H1 (cell line): Measurements from ENCODE around the gene RNF126. TPM values are rescaled to one million over a fixed set of nuclear protein-coding genes. Genes with fewer than 3 reads are reported as not detected.

Experiments
- CTCF ChIA-PET: fragments of 300-600 bp; sonication (Branson Sonifier 250); formaldehyde crosslinking; loops from one replicate; lab custom pipeline; 2021; ENCODE audit not compliant: partially characterized antibody; lab: Charles Lee
- POLR2A ChIA-PET: fragments of 300-600 bp; sonication (Branson Sonifier 250); formaldehyde crosslinking; loops from one replicate; lab custom pipeline; 2021; ENCODE audit warnings: inconsistent platforms; ENCODE audit not compliant: partially characterized antibody; lab: Charles Lee
- DNase-seq, 2 experiments: peaks; one replicate each; pipeline versions ENCODE4 v3.0.0 to v3.0.0-alpha.2; 2010 to 2022; ENCODE audit warnings: low spot score in 2 of 2, low read depth in 1 of 2, mixed read lengths in 1 of 2
- FAIRE-seq: peaks from 2 replicates; lab custom pipeline; 2011; peaks lifted over from hg19 to GRCh38; lab: Jason Lieb, UNC
- H2AFZ ChIP-seq: 2 replicates; pipeline ENCODE4 v1.8.1; 2012; ENCODE audit warnings: low read length, inconsistent platforms
- H2AK5ac ChIP-seq: 2 replicates; pipeline ENCODE4 v1.6.1; 2013; ENCODE audit warnings: low read depth, low read length
- H2BK120ac ChIP-seq: replicated peaks from 2 replicates; pipeline ENCODE3; 2013; ENCODE audit warnings: low read depth, low read length, inconsistent platforms
- H2BK12ac ChIP-seq: 2 replicates; pipeline ENCODE4 v1.6.1; 2013; ENCODE audit warnings: low read depth, low read length
- H2BK15ac ChIP-seq: 2 replicates; pipeline ENCODE4 v1.6.1; 2013; ENCODE audit warnings: low read length
- H2BK20ac ChIP-seq: 2 replicates; pipeline ENCODE4 v1.6.1; 2013; ENCODE audit warnings: low read length
- H2BK5ac ChIP-seq: 2 replicates; pipeline ENCODE4 v1.6.1; 2013; ENCODE audit warnings: low read depth, low read length
- H3K14ac ChIP-seq: 2 replicates; pipeline ENCODE4 v1.6.1; 2013; ENCODE audit warnings: inconsistent platforms; ENCODE audit not compliant: insufficient read length
- H3K18ac ChIP-seq: 2 replicates; pipeline ENCODE4 v1.6.1; 2013; ENCODE audit warnings: low read length; ENCODE audit errors: extremely low read depth
- H3K23ac ChIP-seq: 2 replicates; pipeline ENCODE4 v1.6.1; 2013; ENCODE audit warnings: inconsistent platforms; ENCODE audit not compliant: insufficient read length
- H3K23me2 ChIP-seq: 2 replicates; pipeline ENCODE4 v1.6.1; 2013; ENCODE audit warnings: low read depth, low read length
- H3K27ac ChIP-seq: 2 replicates; pipeline ENCODE4 v1.6.1; 2011; ENCODE audit warnings: low read depth, low read length, inconsistent platforms
- H3K27me3 ChIP-seq, 4 experiments: replicated peaks in 1 of 4; 1 replicate in 1 of 4; 2 replicates in 3 of 4; pipeline versions ENCODE4 v1.6.1 to v1.8.1; 2011 to 2013; ENCODE audit warnings: low read length in 3 of 4, mild to moderate bottlenecking in 3 of 4, inconsistent platforms in 2 of 4, mixed read lengths in 2 of 4, moderate library complexity in 1 of 4; ENCODE audit not compliant: control insufficient read depth in 3 of 4, insufficient read depth in 3 of 4; ENCODE audit errors: extremely low read depth in 1 of 4
- H3K36me3 ChIP-seq, 4 experiments: 2 replicates each; pipeline versions ENCODE4 v1.6.1 to v1.8.1; 2011 to 2013; ENCODE audit warnings: mild to moderate bottlenecking in 4 of 4, low read length in 3 of 4, moderate library complexity in 2 of 4, control low read depth in 1 of 4, inconsistent platforms in 1 of 4; ENCODE audit not compliant: insufficient read depth in 4 of 4, control insufficient read depth in 2 of 4
- H3K4ac ChIP-seq: replicated peaks from 2 replicates; pipeline ENCODE3; 2013; ENCODE audit warnings: low read length, low read depth, mixed read lengths, inconsistent platforms; ENCODE audit not compliant: insufficient read length
- H3K4me1 ChIP-seq, 4 experiments: replicated peaks in 1 of 4; 1 replicate in 1 of 4; 2 replicates in 3 of 4; pipeline versions ENCODE4 v1.6.1 to v1.8.1; 2011 to 2013; ENCODE audit warnings: low read length in 3 of 4, inconsistent platforms in 2 of 4, mixed read lengths in 1 of 4; ENCODE audit not compliant: insufficient read depth in 4 of 4, control insufficient read depth in 3 of 4
- H3K4me2 ChIP-seq, 2 experiments: 2 replicates each; pipeline versions ENCODE4 v1.6.1 to v1.8.1; 2011 to 2013; ENCODE audit warnings: low read depth in 2 of 2, low read length in 2 of 2, control low read depth in 1 of 2, inconsistent platforms in 1 of 2, mild to moderate bottlenecking in 1 of 2; ENCODE audit not compliant: insufficient read depth in 1 of 2
- H3K4me3 ChIP-seq, 4 experiments: fragments of 200-600, 300-600 bp in 1 of 4; sonication (generic), shearing (Covaris generic), sonication (Bioruptor Twin) in 1 of 4; 2 replicates each; pipeline versions ENCODE4 v1.5.1 to v1.8.1; 2011 to 2016; ENCODE audit warnings: low read length in 4 of 4, low read depth in 3 of 4, control low read depth in 2 of 4, inconsistent platforms in 2 of 4, mild to moderate bottlenecking in 2 of 4, mixed read lengths in 1 of 4, moderate library complexity in 1 of 4; ENCODE audit not compliant: insufficient read depth in 2 of 4; ENCODE audit errors: extremely low read depth in 1 of 4
- H3K56ac ChIP-seq: replicated peaks from 2 replicates; pipeline ENCODE3; 2013; ENCODE audit warnings: low read depth, mild to moderate bottlenecking, mixed read lengths, low read length, inconsistent platforms; ENCODE audit not compliant: insufficient read length
- H3K79me1 ChIP-seq: 2 replicates; pipeline ENCODE4 v1.6.1; 2013; ENCODE audit warnings: low read depth, low read length, control low read depth
- H3K79me2 ChIP-seq, 2 experiments: 2 replicates each; pipeline versions ENCODE4 v1.6.1 to v1.8.1; 2012 to 2013; ENCODE audit warnings: low read length in 2 of 2, mild to moderate bottlenecking in 2 of 2, inconsistent platforms in 1 of 2; ENCODE audit not compliant: insufficient read depth in 2 of 2, control insufficient read depth in 1 of 2
- H3K9ac ChIP-seq, 4 experiments: replicated peaks in 1 of 4; 1 replicate in 1 of 4; 2 replicates in 3 of 4; pipeline versions ENCODE4 v1.6.1 to v1.8.1; 2011 to 2013; ENCODE audit warnings: low read depth in 3 of 4, low read length in 3 of 4, control low read depth in 2 of 4, mild to moderate bottlenecking in 2 of 4, moderate library complexity in 2 of 4, inconsistent platforms in 1 of 4; ENCODE audit errors: extremely low read depth in 1 of 4
- H3K9me3 ChIP-seq, 2 experiments: 2 replicates each; pipeline versions ENCODE4 v1.6.1 to v1.8.1; 2012 to 2013; ENCODE audit warnings: mild to moderate bottlenecking in 2 of 2, moderate library complexity in 2 of 2, control low read depth in 1 of 2, inconsistent platforms in 1 of 2, low read depth in 1 of 2, low read length in 1 of 2, mixed read lengths in 1 of 2; ENCODE audit not compliant: insufficient read depth in 2 of 2
- H4K20me1 ChIP-seq, 2 experiments: replicated peaks in 1 of 2; 2 replicates each; pipeline versions ENCODE3 to v1.8.1; 2011 to 2013; ENCODE audit warnings: inconsistent platforms in 2 of 2, low read length in 2 of 2, mild to moderate bottlenecking in 1 of 2; ENCODE audit not compliant: insufficient read depth in 2 of 2, control insufficient read depth in 1 of 2
- H4K5ac ChIP-seq: 2 replicates; pipeline ENCODE4 v1.6.1; 2013; ENCODE audit warnings: low read length, low read depth, mixed read lengths, inconsistent platforms; ENCODE audit not compliant: insufficient read length
- H4K8ac ChIP-seq: 2 replicates; pipeline ENCODE4 v1.8.0; 2013; ENCODE audit warnings: mild to moderate bottlenecking, moderate library complexity, low read length, inconsistent platforms; ENCODE audit not compliant: insufficient read depth; ENCODE audit errors: extremely low read depth
- H4K91ac ChIP-seq: replicated peaks from 2 replicates; pipeline ENCODE3; 2013; ENCODE audit warnings: low read length, mixed read lengths, inconsistent platforms; ENCODE audit not compliant: insufficient read length
- KDM1A ChIP-seq: fragments of 200-600, 300-600 bp; sonication (generic); IDR thresholded peaks from 2 replicates; pipeline ENCODE4 v1.7.1; 2016; ENCODE audit warnings: mild to moderate bottlenecking, low read length, borderline replicate concordance
- RFX5 ChIP-seq: IDR thresholded peaks from 2 replicates; pipeline ENCODE4 v1.6.1; 2011; ENCODE audit warnings: low read depth, low read length, improper control_type of control experiment, borderline replicate concordance
- WGBS, 2 experiments: shearing (Covaris generic) in 1 of 2; methylation state at CpG; one replicate each; pipeline versions ENCODE4 v1.1.6 to v1.1.7; 2013 to 2015; ENCODE audit warnings: low lambda C conversion rate in 2 of 2, mixed read lengths in 2 of 2, inconsistent platforms in 1 of 2, low coverage in 1 of 2, missing lambda C conversion rate in 1 of 2; ENCODE audit not compliant: insufficient replicate concordance in 2 of 2, insufficient coverage in 1 of 2, insufficient read length in 1 of 2; ENCODE audit errors: extremely low coverage in 1 of 2, missing lambda C conversion rate in 1 of 2; 5-methylcytosine and 5-hydroxymethylcytosine counted together
- polyA plus RNA-seq, 7 experiments: library from polyadenylated mRNA; depleted of rRNA in 3 of 7; stranded (reverse) in 5 of 7; unstranded in 2 of 7; fragments of >200 nt in 5 of 7; fragments of 200-250 nt in 2 of 7; gene quantifications; 1 replicate in 5 of 7; 2 replicates in 1 of 7; 4 replicates in 1 of 7; pipeline versions ENCODE4 v1.2.1 to v1.2.3, GENCODE V29; 2011 to 2013; ENCODE audit warnings: missing spikeins in 2 of 7, mixed read lengths in 2 of 7
- total RNA-seq: library from RNA; stranded (reverse); fragmentation: NEBNext Ultra II Directional; extraction: Animal tissue kit (Norgen Biotek cat#: 25700); gene quantifications from 2 replicates; pipeline ENCODE4 v1.2.1, GENCODE V29; 2021

The RNF126 gene
- total and polyA plus RNA-seq, 2 of the 8 experiments (the other 6 are each of a cell fraction or from before 2014, with no cell fraction given), result 21.8 to 68.0 TPM

GRCh38 chr19:688992-689391 lies 26.0 kb upstream of the RNF126 start:
- no peak overlapping the region for H3K9ac ChIP-seq
- no peaks in the 10 kb centered on the region; a peak in 1 of 4 replicates for H3K9me3 ChIP-seq
- POLR2A ChIA-PET, result no interaction called here
- H2BK12ac ChIP-seq, result no peak overlapping the region
- no peak overlapping the region for H4K91ac ChIP-seq
- H3K23me2 ChIP-seq, result no peaks in the 10 kb centered on the region
- no peak overlapping the region for H3K14ac ChIP-seq
- H3K18ac ChIP-seq, result no peak overlapping the region
- H2AFZ ChIP-seq, result no peak overlapping the region
- no peaks in the 10 kb centered on the region for H3K4me1 ChIP-seq
- no peak overlapping the region for H3K4ac ChIP-seq
- no peaks in the 10 kb centered on the region for H3K79me2 ChIP-seq
- H3K23ac ChIP-seq, result no peak overlapping the region
- peaks cover 0 to 1% of the 10 kb centered on the region in 2 experiments for H4K20me1 ChIP-seq
- H2AK5ac ChIP-seq, result no peak overlapping the region
- H4K5ac ChIP-seq, result no peak overlapping the region
- peak overlapping the region; percentile 14; the same call in 1 of the 2 replicates for H4K8ac ChIP-seq
- 0 out of 7 replicates have a peak, but pooled peaks cover 0 to 2% (median 0%) of the 10 kb centered on the region in 4 experiments for H3K27me3 ChIP-seq
- 92% methylated on average over 17 of the region's 17 CpGs; no CpG with 5 or more reads in 1 of the 2 experiments for WGBS, 2 experiments
- no peak for FAIRE-seq
- H3K27ac ChIP-seq, result no peak overlapping the region
- CTCF ChIA-PET, result interaction anchor here (0.7 to 2.4 kb wide), 3 partner anchors 9 to 18 kb away, joined by 3 to 7 read pairs (median 3); no protein-coding TSS in a partner anchor
- no peak for TF ChIP-seq RFX5
- peak; percentile 85 for TF ChIP-seq KDM1A
- H2BK20ac ChIP-seq, result no peak overlapping the region
- no peak overlapping the region for H2BK5ac ChIP-seq
- H3K36me3 ChIP-seq, result no peaks in the 10 kb centered on the region
- H2BK120ac ChIP-seq, result no peak overlapping the region
- H2BK15ac ChIP-seq, result no peak overlapping the region
- H3K4me2 ChIP-seq, result no peak overlapping the region
- H3K56ac ChIP-seq, result no peak overlapping the region
- DNase-seq, result no peak
- no peaks in the 10 kb centered on the region for H3K79me1 ChIP-seq
- H3K4me3 ChIP-seq, result no peak overlapping the region
